Panc1 (cell line): ENCODE data around the gene LOXL3. TPM values are rescaled to one million over a fixed set of nuclear protein-coding genes. Genes with fewer than 3 reads are reported as not detected.

Experiments
- ATAC-seq: fragments of 200-7000 bp; cut with Tn5 transposase; 2 replicates; pipeline ENCODE4 v1.9.1; 2020; ENCODE audit warnings: mild to moderate bottlenecking, moderate library complexity
- BruUV-seq: library from RNA; stranded (reverse); fragments of 400-500 nt; replicated peaks from 2 replicates; lab custom pipeline; 2021; lab: Mats Ljungman, UMichigan
- CTCF ChIA-PET: fragments of 300-600 bp; sonication (Branson Sonifier 250); formaldehyde crosslinking; loops from one replicate; lab custom pipeline; 2022; ENCODE audit warnings: antibody characterized with exemption; lab: Charles Lee
- POLR2A ChIA-PET: fragments of 300-600 bp; sonication (Branson Sonifier 250); formaldehyde crosslinking; loops from one replicate; lab custom pipeline; 2022; ENCODE audit warnings: antibody characterized with exemption; lab: Charles Lee
- DNase-seq: peaks from one replicate; pipeline ENCODE4 v3.0.0-alpha.2; 2010; ENCODE audit warnings: low read depth, low spot score
- H3K27ac ChIP-seq: 2 replicates; pipeline ENCODE4 v1.5.1; 2011; ENCODE audit warnings: mild to moderate bottlenecking, low read length, inconsistent platforms
- H3K27me3 ChIP-seq: fragments of 200-500 bp; sonication (Bioruptor generic); 2 replicates; pipeline ENCODE4 v1.6.0; 2014; ENCODE audit warnings: low read length, inconsistent platforms; ENCODE audit not compliant: control insufficient read depth, insufficient read depth
- H3K36me3 ChIP-seq: fragments of 200-500 bp; sonication (Bioruptor generic); 2 replicates; pipeline ENCODE4 v1.5.1; 2014; ENCODE audit warnings: inconsistent platforms, mild to moderate bottlenecking, low read length, moderate library complexity; ENCODE audit not compliant: control insufficient read depth, insufficient read depth
- H3K4me1 ChIP-seq: 2 replicates; pipeline ENCODE4 v1.5.1; 2011; ENCODE audit warnings: inconsistent platforms, mild to moderate bottlenecking, low read length, moderate library complexity; ENCODE audit not compliant: control insufficient read depth, insufficient read depth
- H3K4me3 ChIP-seq, 2 experiments: 2 replicates each; pipeline ENCODE4 v1.5.1; 2011 to 2012; ENCODE audit warnings: low read depth in 2 of 2, low read length in 2 of 2, mild to moderate bottlenecking in 2 of 2, inconsistent platforms in 1 of 2, moderate library complexity in 1 of 2
- H3K9me3 ChIP-seq: fragments of 200-500 bp; sonication (Bioruptor generic); 2 replicates; pipeline ENCODE4 v1.5.1; 2014; ENCODE audit warnings: low read depth, mild to moderate bottlenecking, inconsistent platforms, low read length, moderate library complexity; ENCODE audit not compliant: control insufficient read depth, insufficient read depth
- POLR2AphosphoS5 ChIP-seq: IDR thresholded peaks from 2 replicates; pipeline ENCODE4 v1.6.1; 2012; ENCODE audit warnings: mild to moderate bottlenecking, low read depth, low read length, moderate library complexity
- SIN3A ChIP-seq: IDR thresholded peaks from 2 replicates; pipeline ENCODE4 v1.6.1; 2012; ENCODE audit warnings: low read depth, mild to moderate bottlenecking, low read length, moderate library complexity, borderline replicate concordance; ENCODE audit not compliant: insufficient read depth
- TCF7L2 ChIP-seq: IDR thresholded peaks from 2 replicates; pipeline ENCODE4 v1.6.1; 2011; ENCODE audit warnings: mild to moderate bottlenecking, low read depth, low read length, inconsistent platforms
- in situ Hi-C: cut with HindIII; loops from 2 replicates; pipeline ENCODE4 v1.10.0; 2016; ENCODE audit warnings: low sequenced_read_pairs, low pct_unique_long_range_greater_than_20kb
- intact Hi-C: fragments of 100-400 bp; cut with micrococcal nuclease; formaldehyde crosslinking; loops from one replicate; pipeline ENCODE4 v1.10.0; 2022; ENCODE audit not compliant: unreplicated experiment
- total RNA-seq: library from RNA; stranded (reverse); gene quantifications from one replicate; pipeline ENCODE4 v1.2.1, GENCODE V29; 2021; ENCODE audit not compliant: unreplicated experiment
- TF ChIP-seq, protein P1 (sequence below), 2 experiments: IDR thresholded peaks; 2 replicates each; pipeline ENCODE4 v1.6.1; 2011 to 2012; ENCODE audit warnings: low read depth in 2 of 2, control low read depth in 1 of 2, low read length in 1 of 2, mild to moderate bottlenecking in 1 of 2, moderate library complexity in 1 of 2; ENCODE audit not compliant: insufficient read depth in 1 of 2
- TF ChIP-seq, protein P2 (sequence below): fragments of 450-650 bp; IDR thresholded peaks from 2 replicates; pipeline ENCODE4 v1.5.1; 2017; ENCODE audit warnings: mild to moderate bottlenecking

The LOXL3 gene
- total RNA-seq, 1 experiment from 2014 or later: 1.0 TPM

DNA sequence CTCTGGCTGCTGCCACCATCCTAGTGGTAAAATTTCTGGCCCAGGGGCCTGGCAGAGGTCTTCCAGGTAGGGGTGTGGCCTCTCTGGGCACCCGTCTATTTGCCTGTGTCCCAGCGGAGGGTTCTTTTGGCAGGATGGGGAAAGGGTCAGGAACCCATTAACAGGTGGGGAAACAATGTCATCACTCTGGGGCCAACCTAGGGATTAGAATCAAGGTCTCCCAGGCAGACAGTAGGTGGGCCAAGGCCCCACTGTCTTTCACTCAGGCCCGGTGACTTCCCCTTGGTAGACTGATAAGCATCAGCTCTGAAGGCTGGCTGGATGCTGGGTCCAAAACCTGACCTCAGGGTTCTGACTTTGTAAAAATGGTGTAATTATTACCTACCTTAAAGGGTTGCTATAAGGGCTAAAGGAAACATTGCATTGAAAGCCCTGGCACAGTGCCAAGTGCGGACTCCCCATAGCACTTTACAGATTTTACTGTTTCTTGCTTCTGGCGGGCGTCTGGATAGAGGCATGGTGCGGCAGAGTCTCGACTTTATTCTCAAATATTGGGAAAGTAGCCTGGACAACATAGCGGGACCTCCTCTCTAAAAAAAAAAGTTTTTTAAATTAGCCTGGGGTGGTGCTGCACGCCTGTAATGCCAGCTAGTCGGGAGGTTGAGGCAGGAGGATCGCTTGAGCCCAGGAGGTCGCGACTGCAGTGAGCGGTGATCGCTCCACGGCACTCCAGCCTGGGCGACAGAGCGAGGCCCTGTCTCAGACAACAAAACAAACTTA, 56.6 kb downstream of the LOXL3 start:
- no peaks in the 10 kb centered on the region for H3K27me3 ChIP-seq
- peaks cover 32% of the 10 kb centered on the region for H3K4me1 ChIP-seq
- no peak overlapping the region for H3K27ac ChIP-seq
- no peaks in the 10 kb centered on the region for H3K9me3 ChIP-seq
- 0 out of 2 replicates have a peak, but pooled peaks have one; percentile 34 for TF ChIP-seq POLR2AphosphoS5
- no peak for TF ChIP-seq TCF7L2
- ChIA-PET POLR2A (no interaction called here), CTCF (no interaction called here)
- BruUV-seq: no TSS peak
- H3K36me3 ChIP-seq: no peaks in the 10 kb centered on the region
- DNase-seq: no peak
- intact Hi-C loops (no loop called here), in situ Hi-C loops (no loop called here)
- no peak for ATAC-seq
- no peak overlapping the region for H3K4me3 ChIP-seq

DNA sequence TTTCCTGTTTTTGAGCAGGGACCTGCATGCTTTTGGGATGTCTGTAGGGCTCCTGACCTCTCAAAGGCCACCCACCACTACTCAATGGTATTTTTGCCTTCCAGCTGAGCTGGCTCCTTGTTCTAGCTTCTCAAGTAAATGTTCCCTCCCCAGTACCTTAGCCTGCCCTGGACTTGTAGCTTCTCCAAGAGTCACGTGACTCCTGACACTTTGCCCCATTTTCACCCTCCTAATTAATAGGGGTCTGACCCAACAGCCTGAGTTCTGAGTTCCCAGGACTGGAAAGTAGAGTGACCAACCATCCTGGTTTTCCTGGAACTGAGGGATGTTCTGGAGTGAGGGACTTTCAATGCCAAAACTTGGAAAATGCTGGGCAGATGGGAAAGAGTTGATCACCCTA, 58.3 kb downstream of the LOXL3 start:
- CTCF ChIA-PET: no interaction called here
- no TSS peak for BruUV-seq
- intact Hi-C loops: no loop called here
- no peak for ATAC-seq
- no peaks in the 10 kb centered on the region; the same call in 1 of the 2 replicates for H3K36me3 ChIP-seq
- H3K27me3 ChIP-seq: no peaks in the 10 kb centered on the region
- no peaks in the 10 kb centered on the region for H3K9me3 ChIP-seq
- in situ Hi-C loops: no loop called here
- peaks cover 15% of the 10 kb centered on the region for H3K4me1 ChIP-seq
- H3K27ac ChIP-seq: no peak overlapping the region
- H3K4me3 ChIP-seq: no peak overlapping the region
- TF ChIP-seq, protein P1, sequence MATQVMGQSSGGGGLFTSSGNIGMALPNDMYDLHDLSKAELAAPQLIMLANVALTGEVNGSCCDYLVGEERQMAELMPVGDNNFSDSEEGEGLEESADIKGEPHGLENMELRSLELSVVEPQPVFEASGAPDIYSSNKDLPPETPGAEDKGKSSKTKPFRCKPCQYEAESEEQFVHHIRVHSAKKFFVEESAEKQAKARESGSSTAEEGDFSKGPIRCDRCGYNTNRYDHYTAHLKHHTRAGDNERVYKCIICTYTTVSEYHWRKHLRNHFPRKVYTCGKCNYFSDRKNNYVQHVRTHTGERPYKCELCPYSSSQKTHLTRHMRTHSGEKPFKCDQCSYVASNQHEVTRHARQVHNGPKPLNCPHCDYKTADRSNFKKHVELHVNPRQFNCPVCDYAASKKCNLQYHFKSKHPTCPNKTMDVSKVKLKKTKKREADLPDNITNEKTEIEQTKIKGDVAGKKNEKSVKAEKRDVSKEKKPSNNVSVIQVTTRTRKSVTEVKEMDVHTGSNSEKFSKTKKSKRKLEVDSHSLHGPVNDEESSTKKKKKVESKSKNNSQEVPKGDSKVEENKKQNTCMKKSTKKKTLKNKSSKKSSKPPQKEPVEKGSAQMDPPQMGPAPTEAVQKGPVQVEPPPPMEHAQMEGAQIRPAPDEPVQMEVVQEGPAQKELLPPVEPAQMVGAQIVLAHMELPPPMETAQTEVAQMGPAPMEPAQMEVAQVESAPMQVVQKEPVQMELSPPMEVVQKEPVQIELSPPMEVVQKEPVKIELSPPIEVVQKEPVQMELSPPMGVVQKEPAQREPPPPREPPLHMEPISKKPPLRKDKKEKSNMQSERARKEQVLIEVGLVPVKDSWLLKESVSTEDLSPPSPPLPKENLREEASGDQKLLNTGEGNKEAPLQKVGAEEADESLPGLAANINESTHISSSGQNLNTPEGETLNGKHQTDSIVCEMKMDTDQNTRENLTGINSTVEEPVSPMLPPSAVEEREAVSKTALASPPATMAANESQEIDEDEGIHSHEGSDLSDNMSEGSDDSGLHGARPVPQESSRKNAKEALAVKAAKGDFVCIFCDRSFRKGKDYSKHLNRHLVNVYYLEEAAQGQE (IDR thresholded peaks at IDR 0.05; ENCODE audit: insufficient read depth in 1 of 2, low read depth in 2 of 2, low read length in 1 of 2): no peak
- TF ChIP-seq POLR2AphosphoS5 (no peak), TCF7L2 (no peak), SIN3A (no peak)
- TF ChIP-seq, protein P2, sequence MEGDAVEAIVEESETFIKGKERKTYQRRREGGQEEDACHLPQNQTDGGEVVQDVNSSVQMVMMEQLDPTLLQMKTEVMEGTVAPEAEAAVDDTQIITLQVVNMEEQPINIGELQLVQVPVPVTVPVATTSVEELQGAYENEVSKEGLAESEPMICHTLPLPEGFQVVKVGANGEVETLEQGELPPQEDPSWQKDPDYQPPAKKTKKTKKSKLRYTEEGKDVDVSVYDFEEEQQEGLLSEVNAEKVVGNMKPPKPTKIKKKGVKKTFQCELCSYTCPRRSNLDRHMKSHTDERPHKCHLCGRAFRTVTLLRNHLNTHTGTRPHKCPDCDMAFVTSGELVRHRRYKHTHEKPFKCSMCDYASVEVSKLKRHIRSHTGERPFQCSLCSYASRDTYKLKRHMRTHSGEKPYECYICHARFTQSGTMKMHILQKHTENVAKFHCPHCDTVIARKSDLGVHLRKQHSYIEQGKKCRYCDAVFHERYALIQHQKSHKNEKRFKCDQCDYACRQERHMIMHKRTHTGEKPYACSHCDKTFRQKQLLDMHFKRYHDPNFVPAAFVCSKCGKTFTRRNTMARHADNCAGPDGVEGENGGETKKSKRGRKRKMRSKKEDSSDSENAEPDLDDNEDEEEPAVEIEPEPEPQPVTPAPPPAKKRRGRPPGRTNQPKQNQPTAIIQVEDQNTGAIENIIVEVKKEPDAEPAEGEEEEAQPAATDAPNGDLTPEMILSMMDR: no peak
- POLR2A ChIA-PET: no interaction called here
- no peak for DNase-seq

DNA sequence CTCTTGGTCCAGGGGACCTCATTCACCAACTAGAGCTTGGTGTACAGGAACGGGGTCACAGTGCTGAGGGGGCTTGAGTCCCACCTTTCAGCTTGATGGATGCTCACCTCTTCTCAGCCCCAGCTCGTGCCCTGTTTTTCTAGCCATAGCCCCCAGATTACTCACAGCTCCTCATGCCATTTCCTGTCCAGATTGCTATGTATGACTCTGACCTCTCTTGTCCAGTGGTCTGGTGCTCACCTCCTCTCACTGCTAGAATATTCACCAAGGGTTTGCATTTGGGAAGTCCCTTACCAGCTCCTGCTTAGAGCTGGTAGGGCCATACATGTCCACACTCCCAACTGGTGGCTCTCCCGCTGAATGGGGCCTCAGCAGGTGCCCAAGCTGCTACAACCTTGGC, 60.2 kb downstream of the LOXL3 start:
- ChIA-PET POLR2A (no interaction called here), CTCF (no interaction called here)
- DNase-seq: no peak
- TF ChIP-seq TCF7L2 (no peak), POLR2AphosphoS5 (no peak), SIN3A (no peak)
- TF ChIP-seq, protein P2: no peak
- TF ChIP-seq, protein P1 (IDR thresholded peaks at IDR 0.05; ENCODE audit: insufficient read depth in 1 of 2, low read depth in 2 of 2, low read length in 1 of 2): no peak
- Histone ChIP-seq H3K36me3 (no peaks in the 10 kb centered on the region; the same call in 1 of the 2 replicates), H3K4me1 (peaks cover 3% of the 10 kb centered on the region), H3K9me3 (no peaks in the 10 kb centered on the region), H3K27me3 (no peaks in the 10 kb centered on the region), H3K4me3 (no peak overlapping the region), H3K27ac (no peak overlapping the region)
- in situ Hi-C loops (no loop called here), intact Hi-C loops (no loop called here)
- ATAC-seq: no peak
- BruUV-seq: no TSS peak
